ENCODE measurements around the gene GNAZ. TPM values are rescaled to one million over a fixed set of nuclear protein-coding genes. Genes with fewer than 3 reads are reported as not detected.

The GNAZ gene
- total and polyA plus RNA-seq, 3 donors from 2014 or later = 13.7 to 20.2 (median 15.1) TPM

GRCh38 chr22:23077627-23078461 is 7.5 kb downstream of the GNAZ start:
- intact Hi-C loops (cut with DNase I; ENCODE audit: low total_unique reads) = no loop called here
- no peaks in the 10 kb centered on the region for H3K36me3 ChIP-seq (ENCODE audit: low read depth, missing control alignments)
- 87% methylated on average over 11 of the region's 11 CpGs for WGBS, 2 donors
- H3K9me3 ChIP-seq = no peaks in the 10 kb centered on the region
- DNase-seq = no peak
- H3K4me1 ChIP-seq = no peaks in the 10 kb centered on the region
- no peak overlapping the region for H3K4me3 ChIP-seq
- no peaks in the 10 kb centered on the region for H3K27me3 ChIP-seq
- no peak for TF ChIP-seq CTCF (IDR thresholded peaks at IDR 0.05)
- TF ChIP-seq POLR2A (IDR thresholded peaks at IDR 0.05) = no peak
- H3K27ac ChIP-seq = no peak overlapping the region

- Histone ChIP-seq H3K36me3 (ENCODE audit: low read depth, missing control alignments) (no peaks in the 10 kb centered on the region), H3K4me3 (no peak overlapping the region), H3K27ac (no peak overlapping the region), H3K9me3 (no peaks in the 10 kb centered on the region), H3K27me3 (no peaks in the 10 kb centered on the region), H3K4me1 (no peaks in the 10 kb centered on the region)
- intact Hi-C loops (cut with DNase I; ENCODE audit: low total_unique reads) = no loop called here
- TF ChIP-seq CTCF (IDR thresholded peaks at IDR 0.05) (no peak), POLR2A (IDR thresholded peaks at IDR 0.05) (no peak)
- no peak for DNase-seq
- 89 to 98% methylated on average over 3 of the region's 3 CpGs for WGBS, 2 donors
Measured at GRCh38 chr22:23078462-23078787, 8.1 kb downstream of the GNAZ start.

GRCh38 chr22:23079240-23079768 is 9.0 kb downstream of the GNAZ start:
- intact Hi-C loops (cut with DNase I; ENCODE audit: low total_unique reads) = no loop called here
- Histone ChIP-seq H3K4me3 (no peak overlapping the region), H3K27me3 (no peaks in the 10 kb centered on the region), H3K36me3 (ENCODE audit: low read depth, missing control alignments) (no peaks in the 10 kb centered on the region), H3K4me1 (no peaks in the 10 kb centered on the region), H3K27ac (no peak overlapping the region), H3K9me3 (no peaks in the 10 kb centered on the region)
- WGBS, 2 donors = 89 to 91% methylated on average over 9 of the region's 9 CpGs
- DNase-seq = no peak
- TF ChIP-seq CTCF (IDR thresholded peaks at IDR 0.05) = no peak
- no peak for TF ChIP-seq POLR2A (IDR thresholded peaks at IDR 0.05)

GRCh38 chr22:23079814-23080521 is 9.6 kb downstream of the GNAZ start:
- intact Hi-C loops (cut with DNase I; ENCODE audit: low total_unique reads) = no loop called here
- Histone ChIP-seq H3K9me3 (no peaks in the 10 kb centered on the region), H3K4me1 (no peaks in the 10 kb centered on the region), H3K36me3 (ENCODE audit: low read depth, missing control alignments) (no peaks in the 10 kb centered on the region), H3K27ac (no peak overlapping the region), H3K4me3 (no peak overlapping the region), H3K27me3 (no peaks in the 10 kb centered on the region)
- WGBS, 2 donors = 73 to 88% methylated on average over 9 of the region's 9 CpGs
- no peak for TF ChIP-seq POLR2A (IDR thresholded peaks at IDR 0.05)
- no peak for TF ChIP-seq CTCF (IDR thresholded peaks at IDR 0.05)
- DNase-seq = no peak

Data from testis (tissue), 3 donors.